HG03378 (cell line): ENCODE results near the gene COL5A1.
"Not testable (repeated sequence)": the region's sequence is repeated elsewhere in the genome, so short reads cannot be mapped to it uniquely, and the experiment has no call there.

Experiments used
- ATAC-seq: cut with Tn5 transposase; IDR thresholded peaks from one replicate; pipeline ENCODE4 v1.9.1; 2021; ENCODE audit warnings: mild to moderate bottlenecking, moderate library complexity; ENCODE audit not compliant: unreplicated experiment

COL5A1 gene

DNA sequence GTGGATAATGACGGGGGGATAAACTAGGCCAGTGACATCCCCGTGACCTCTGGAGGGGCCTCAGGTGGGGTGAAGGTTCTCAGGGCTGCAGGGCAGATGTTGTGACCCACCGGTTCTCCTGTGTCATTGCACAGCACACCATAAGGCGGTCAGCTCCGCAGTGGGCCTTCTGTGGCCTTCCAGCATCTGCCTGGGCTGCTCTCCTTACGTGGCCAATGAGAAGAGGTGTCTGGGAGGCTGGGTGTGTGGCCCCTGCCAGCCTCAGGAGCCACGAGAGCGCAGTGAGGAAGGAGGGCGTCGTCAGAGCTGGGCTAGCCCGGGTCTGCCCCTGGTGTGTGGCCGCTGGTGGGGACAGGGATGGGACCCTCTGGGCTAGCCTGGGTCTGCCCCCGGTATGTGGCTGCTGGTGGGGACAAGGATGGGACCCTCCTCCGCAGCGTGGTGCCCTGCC lies 48.7 kb downstream of the COL5A1 start:
- ATAC-seq, result no peak

DNA sequence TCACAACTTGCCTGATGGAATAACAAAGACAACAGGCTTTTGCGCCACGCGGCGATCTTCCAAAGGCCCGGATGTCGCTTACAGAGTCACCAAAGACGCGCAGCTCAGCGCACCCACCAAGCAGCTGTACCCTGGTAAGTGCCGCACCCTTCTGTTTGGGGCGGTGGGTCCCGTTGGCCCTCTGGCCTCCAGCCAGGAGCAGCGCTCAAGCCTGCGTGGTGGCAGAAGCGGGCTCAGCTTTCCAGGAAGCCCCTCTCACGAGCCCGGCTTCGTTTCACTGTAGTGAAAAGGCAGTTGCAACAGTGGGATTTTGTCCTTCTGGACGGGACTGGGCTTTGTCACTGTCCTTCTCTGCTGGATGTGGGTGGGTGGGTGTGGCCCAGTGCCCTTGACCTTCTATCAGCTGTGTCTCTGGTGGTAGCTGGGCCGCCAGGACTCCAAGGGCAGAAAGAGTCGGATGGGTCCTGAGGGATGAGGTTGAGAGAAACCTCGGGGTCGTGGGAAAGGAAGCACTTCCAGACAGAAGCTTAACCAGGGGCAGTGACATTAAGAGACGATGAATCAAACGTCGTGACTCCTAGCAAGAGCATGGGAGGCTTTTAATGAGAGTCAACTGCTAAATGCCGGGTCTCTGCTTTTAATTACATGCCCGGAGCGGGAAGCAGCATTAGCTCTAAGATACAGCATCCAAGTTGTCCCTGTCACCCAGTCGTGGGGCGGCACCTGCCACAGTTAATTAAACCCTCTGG lies 49.5 kb downstream of the COL5A1 start:
- no peak for ATAC-seq

DNA sequence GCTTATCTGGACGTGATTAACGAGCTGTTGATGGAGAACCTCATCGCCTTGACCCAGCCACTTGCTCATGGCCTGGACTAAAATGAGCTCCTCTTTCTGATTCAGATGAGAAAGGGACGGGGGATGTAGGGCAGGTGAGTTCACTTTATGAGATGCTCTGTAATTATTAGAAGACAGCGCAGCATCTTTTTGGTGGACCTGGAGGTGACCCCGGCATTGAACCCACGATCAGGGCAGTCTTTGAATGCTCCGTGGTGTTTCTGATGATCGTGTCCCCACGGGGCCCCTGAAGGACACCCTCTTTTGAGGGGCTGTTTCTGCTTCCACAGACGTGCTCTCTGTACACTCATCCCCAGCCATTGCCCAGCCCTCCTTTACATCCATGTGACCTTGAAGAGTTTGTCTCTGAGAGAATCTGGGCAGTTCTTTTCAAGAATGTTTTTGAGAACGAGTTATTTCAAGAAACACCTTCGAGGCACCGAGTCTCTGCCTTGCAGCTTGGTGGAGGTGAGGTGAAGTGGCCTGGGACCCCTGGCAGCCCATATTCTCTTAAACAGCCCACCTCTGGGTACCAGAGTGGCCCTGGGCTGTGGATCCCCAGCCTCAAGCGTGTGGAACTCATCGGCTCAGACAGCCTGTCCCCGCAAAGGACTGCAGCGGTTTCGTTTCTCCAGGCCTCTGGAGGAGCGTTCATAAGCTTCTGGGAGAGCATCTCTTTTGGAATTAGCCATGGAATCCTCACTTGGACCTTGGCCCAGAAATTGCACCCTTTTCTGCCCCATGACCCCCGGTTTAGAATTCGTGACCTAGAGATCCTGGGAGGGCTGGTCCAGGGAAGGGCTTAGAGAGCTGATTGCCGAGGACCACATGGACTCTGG lies 50.3 kb downstream of the COL5A1 start:
- ATAC-seq, result no peak

DNA sequence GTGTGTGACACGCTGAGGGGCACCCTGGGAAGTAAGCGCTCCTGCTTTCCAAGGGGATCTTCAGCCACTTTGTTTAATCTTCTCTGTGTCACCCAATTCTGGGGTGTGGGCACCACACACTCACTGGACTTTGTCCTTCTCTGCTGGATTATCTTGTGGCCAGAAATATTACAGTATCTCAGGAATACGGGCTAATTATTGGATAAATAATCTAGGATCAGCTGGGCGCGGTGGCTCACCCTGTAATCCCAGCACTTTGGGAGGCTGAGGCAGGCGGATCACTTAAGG lies 50.9 kb downstream of the COL5A1 start:
- no peak for ATAC-seq

DNA sequence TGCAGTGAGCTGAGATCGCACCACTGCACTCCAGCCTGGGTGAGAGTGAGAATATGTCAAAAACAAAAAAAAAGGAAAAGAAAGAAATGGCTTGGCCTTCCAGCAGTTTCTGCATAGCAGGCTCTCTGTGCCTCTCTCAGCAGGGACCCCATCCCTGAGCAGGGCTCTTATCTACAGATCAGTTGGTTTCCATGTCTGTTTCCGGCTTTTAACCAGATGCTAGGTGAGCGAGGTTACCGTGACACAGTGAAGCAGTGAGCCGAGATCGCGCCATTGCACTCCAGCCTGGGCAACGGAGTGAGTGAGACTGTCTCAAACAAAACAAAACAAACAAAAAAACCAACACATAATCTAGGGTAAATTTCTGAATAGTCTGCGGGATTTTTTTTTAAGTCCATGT lies 51.4 kb downstream of the COL5A1 start:
- no peak for ATAC-seq

DNA sequence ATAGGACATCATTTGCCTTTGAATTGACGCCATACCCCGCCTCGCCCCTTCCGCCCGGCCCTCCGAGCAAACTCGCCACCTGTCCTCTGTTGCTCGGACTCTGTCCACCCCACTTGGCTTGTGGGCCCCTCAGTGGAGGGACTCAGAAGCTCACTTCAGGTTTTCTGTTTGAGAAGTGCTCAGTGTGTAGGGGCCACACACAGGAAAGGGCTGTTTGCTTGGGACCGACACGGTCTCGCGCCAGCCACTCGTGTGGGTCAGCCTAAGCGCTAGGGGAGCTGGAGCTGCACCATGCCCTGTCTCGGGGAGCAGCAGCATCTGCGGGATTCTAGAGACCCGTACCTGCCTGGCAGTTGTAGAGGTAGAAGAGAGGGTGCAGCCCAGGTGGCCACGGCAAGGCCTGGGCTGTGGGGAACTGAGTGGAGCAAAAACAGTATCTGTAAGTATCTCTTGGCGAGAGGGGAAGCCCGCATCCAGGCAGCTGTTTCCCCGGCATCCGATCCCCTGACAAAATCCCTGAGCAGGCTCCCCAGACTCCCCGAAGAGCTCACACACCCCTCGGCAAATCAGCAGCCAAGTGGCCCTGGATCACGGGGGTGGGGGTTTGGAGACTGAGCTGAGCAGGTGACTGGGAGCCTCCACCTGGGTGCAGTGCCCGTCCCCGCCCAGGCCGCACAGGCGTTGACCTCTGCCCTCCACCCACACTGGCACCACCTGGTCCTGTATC lies 52.2 kb downstream of the COL5A1 start:
- ATAC-seq, result no peak

DNA sequence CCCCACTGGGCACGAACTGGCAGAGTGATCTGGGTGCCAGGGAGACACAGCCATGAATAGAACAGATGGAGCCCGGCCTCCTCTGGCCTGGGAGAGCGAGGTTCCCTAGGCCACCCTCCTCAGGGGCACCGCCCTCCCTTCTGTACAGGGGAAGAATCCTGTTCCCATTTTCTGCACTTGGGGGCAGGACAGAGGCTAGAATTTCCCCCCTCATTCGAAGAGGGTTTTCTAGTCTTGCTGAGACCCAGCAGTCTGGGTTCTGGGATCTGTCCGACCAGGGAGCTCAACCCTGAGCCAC lies 52.7 kb downstream of the COL5A1 start:
- no peak for ATAC-seq

DNA sequence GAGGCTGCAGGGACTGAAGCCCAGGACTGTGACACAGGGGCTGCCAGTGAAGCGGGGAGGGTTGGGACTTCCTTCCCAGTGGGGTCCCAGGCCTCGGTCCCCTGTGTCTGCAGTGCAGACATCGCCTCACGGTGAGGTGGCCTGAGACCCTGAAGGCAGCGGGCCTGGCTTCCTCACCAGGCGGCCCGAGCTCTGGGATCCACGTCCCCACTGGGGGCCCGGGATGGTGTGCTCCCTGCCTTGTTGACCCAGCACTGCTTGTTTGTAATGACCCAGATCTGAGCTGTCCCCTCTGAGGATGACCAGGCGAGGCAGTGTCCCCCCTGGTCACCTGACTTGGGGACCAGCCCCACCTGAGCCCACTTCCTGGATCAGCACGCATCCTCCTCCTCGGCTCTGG lies 53.1 kb downstream of the COL5A1 start:
- no peak for ATAC-seq

DNA sequence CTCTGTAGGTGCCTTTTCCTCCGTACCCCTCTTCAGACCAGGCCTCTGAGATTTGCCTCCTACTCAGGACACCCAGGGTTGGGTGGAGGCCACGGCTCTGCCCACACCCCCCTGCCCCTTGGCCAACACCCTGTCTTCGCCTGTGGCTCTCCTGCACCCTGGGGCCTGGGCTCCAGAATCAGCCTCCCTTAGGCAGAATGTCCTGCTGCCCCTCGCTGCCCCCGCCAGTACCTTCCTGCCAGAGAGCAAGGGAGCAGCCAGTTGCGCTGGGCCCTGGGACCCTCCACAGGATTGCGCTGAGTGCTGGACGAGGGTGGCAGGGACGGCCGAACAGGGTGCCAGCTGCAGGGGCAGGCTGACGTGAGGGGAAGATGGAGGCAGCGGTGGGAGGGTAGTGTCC lies 53.5 kb downstream of the COL5A1 start:
- no peak for ATAC-seq

DNA sequence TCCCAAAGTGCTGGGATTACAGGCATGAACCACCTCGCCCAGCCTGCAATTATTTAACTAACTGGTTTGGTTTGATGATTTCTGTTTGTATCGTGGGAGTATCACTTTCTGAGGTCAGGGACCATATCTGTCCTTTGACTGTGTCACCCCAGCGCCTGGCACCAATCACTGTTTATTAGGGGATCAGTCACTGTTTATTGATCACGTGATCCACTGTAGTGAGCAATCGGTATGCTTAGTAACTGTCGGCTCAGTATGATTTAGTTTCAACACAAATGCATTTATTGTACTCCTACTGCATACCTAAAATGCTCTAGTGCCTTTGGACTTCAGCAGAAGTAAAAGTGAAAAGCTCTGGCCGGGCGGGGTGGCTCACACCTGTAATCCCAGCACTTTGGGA lies 54.8 kb downstream of the COL5A1 start:
- ATAC-seq, result no peak

DNA sequence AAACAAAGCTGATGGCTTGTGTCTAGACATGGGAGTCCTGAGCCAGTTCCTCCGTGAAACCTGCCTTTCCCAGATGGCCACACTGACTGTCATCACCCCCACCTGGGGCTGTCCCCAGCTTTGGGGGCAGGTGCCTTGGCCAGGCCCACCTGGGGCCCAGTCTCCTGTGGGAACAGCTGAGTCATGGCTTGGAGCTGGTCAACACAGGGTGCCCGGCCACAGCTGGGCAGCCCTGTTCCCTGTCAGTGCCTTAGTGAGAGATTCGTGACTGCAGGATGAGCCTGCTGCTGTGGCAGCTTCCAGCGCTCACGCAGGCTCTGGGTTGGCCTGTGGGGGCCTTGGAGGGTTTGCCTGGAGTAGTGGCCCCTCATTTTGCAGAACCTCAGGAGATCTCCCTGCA lies 56.5 kb downstream of the COL5A1 start:
- no peak for ATAC-seq

DNA sequence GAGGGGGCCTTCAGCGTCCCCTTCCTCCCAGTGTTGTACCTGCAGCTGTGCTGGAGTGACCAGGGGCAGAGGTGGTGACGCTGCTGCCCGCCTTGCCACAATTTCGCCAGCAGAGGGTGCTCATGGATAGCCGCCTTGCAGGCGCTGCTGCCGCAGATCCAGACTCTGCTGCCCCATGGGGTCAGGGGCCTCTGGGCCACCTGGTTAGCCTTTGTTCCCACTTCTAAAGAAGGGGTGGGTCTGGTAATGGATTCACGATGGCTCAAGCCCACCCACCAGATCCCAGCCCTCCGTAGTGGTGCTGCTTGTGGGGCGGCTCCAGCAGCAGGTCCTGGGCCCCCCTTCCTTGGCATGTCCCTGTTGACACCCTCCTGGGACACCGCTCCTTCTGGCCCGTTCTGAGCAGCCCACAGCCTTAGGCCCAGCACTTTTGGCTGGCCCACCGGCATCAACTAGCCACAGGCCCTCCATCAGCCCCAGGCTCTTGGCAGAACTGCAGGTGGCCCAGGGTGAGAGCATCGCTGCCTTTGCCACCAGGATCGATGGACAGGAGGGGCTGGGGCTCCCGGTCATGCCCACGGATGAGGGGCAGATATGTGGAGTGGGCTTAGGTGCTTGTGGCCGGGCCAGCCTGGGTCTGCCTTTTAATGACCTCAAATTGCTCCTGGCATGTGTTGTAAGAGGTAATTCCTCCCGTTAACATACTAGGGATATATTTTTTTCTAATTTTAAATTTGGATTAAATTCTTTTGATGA lies 57.2 kb downstream of the COL5A1 start:
- no peak for ATAC-seq

DNA sequence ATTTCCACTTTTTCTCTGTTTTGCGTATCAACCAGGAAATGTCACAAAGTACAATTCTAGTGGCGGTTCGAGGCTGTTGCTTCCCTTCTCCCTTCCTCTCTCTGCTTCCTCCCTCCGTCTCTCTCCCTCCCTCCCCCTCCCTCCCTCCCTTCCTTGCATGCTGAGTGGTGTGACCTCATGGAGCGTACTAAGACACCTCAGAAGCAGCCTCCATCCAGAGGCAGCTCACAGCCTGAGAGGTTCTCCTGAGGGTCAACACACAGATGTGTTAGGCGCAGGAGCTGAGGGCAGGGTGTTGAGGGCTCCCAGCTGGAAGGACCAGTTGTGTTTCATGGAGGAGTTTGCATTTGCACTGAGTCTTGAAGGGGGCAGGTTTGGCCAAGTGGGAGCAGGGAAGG lies 57.7 kb downstream of the COL5A1 start:
- ATAC-seq, result no peak

DNA sequence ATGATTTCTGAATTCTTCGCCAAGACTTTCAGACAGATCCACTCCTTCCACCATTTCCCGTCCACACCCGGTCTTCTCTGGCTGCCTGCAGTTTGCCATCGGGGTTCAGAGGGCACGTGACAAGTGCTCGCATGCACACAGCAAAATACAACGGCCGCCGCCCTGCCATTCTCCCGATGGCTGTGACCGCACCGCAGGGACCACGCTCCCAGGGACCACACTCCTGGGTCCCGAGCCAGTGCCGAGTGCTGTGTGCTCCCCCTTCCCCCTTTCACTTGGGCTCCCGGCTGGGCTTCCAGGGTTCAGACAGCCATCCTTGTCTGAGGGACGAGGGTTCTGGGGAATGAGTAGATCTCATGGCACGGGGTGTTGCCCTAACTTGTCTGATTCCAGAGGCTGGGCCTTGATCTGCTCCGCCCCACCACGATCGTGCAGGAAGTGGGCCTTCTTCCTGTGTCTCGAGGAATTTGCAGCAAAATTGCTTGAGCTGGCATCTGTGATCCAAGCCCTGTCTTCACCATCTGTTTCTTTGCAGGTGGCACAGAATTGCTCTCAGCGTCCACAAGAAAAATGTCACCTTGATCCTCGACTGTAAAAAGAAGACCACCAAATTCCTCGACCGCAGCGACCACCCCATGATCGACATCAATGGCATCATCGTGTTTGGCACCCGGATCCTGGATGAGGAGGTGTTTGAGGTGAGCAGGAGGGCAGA lies 59.2 kb downstream of the COL5A1 start:
- ATAC-seq, result no peak

DNA sequence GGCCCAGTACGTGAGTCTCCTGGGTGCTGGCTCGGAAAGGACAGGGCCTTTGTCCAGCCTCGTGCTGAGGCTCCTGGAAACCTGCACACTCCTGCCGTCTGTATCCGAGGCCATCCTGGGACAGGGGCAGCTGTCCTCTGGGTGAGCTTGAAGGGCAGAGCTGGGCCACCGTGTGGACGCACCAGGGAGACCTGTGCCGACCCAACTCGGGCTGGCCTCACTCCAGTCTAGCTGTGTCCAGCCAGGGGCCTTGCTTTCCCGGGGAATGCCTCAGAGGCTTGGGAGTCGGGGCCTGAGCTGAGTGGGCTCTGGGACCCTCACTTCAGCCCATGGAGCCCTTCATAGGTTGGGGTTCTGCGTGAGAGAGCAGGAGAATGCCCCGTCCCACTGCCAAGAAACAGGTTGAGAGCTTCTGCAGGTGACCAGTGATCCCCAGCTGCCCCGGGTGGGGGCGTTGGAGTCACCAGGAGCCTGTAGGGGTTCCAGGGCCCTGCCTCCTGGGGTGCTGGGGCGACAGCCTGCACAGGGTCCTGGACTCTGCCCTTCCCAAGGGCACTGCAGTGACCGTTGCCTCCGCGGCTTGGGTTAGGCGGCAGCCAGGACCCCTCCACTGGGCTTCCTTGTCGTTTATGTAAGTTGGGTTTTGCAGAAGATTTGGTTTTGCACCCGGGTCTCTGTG lies 60.1 kb downstream of the COL5A1 start:
- ATAC-seq, result no peak

DNA sequence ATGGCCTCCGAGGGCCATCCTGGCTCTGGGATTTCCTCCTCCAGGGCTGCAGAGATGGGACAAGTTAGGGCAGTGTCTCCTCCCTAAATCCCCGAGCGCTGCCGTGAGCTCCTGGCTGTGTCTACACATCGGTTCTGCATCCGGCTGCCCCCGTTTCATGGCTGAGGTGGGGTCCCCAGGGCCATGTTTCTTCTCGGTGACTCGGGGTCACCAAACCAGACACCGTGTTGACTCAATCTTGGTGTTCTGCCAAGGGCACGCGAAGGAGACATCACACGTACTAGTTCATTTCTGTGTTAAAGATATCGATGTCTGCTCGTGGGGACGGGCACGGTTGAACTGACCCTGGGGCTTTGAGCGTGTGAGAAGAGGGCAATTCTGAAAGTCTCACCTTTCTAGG lies 60.7 kb downstream of the COL5A1 start:
- ATAC-seq, result no peak

DNA sequence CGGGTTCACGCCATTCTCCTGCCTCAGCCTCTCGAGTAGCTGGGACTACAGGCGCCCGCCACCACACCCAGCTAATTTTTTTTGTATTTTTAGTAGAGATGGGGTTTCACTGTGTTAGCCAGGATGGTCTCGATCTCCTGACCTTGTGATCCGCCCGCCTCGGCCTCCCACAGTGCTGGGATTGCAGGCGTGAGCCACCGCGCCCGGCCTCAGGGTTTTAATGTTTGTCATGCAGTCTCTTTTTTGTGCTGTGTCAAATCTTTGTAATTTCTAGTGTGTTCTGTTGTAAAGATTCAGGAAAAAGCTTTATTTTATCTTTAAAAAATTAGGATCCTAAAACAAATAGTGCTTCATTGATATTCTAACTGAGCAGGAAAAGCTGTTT lies 62.1 kb downstream of the COL5A1 start:
- ATAC-seq, result not testable (repeated sequence)

DNA sequence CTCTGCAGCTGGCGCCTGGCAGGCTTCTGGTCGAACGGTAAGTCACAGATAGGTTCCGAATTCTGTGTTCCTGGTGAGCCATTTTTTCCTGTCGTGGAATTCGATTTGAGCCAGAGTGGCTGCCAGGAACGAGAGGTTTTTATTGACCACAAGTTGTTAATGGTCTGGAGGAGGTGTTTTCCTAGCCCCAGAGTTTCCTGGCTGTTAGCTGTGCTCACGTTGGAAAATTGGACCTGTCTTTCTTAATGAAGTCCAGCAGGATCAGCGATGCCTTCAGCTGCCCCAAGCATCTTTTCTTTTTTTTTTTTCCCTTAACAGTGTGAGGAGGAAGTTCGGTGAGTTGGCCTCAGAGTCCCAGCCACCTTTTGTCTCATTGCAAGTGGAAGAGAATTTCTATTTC lies 62.9 kb downstream of the COL5A1 start:
- no peak for ATAC-seq

DNA sequence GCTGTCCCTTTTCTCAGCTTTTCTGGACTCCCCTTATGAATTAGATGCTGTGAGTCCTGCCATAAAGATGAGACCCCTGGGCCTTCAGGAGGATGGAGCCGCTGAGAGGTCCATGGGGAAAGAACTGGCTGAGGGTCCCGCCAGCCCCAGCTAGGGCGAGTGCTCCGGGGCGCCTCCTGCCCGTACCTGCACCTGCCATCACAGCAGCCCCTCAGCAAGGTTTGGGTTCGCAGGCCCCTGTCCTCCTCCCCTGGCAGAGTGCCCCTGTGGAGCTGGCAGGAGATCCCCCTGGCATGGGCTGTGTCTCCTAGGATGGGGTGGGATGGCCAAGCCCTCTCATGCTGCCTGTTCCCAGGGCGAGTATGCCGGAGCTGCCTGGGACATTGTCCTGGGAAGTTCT lies 64.2 kb downstream of the COL5A1 start:
- ATAC-seq, result no peak

DNA sequence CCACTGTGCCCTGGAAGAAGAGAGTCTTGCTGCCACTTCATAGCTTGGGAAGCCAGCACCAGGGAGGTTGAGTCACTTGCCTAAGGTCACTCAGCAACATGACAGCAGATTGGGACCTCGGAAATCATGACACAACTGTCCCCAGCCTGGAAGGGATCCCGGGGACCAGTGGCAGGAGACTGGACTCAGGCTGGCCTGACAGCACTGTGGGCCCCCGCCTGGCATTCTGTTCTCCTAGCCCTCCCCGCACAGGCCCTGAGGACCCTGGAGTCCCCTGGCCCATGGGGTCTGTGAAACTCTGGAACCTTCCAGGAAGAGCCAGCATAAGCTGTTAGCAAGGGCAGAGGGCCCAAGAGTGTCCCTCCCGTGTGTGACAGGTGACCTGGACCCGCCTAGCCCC lies 64.9 kb downstream of the COL5A1 start:
- ATAC-seq, result no peak
